ENCODE data around the gene MTARC1.

DNA sequence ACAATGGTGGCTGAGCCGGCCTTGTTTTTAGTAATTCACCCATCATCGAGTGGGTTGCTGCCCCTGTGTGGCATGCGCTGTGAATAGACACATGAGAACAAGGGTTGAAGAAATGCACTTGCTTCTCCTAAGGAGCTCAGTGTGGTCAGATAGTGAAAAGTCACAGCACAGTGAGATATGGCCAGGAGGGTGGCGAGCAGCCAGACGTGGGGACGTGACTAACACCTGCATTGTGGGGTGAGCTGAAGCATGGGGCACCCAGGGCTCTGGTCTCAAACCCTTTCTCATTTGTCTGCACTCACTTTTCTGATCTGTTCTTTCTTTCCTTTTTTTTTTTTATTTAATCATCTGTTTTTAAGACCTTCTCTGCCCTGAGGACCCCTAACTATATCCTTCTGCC, 13.5 kb downstream of the MTARC1 start:
- TF ChIP-seq, protein P1, sequence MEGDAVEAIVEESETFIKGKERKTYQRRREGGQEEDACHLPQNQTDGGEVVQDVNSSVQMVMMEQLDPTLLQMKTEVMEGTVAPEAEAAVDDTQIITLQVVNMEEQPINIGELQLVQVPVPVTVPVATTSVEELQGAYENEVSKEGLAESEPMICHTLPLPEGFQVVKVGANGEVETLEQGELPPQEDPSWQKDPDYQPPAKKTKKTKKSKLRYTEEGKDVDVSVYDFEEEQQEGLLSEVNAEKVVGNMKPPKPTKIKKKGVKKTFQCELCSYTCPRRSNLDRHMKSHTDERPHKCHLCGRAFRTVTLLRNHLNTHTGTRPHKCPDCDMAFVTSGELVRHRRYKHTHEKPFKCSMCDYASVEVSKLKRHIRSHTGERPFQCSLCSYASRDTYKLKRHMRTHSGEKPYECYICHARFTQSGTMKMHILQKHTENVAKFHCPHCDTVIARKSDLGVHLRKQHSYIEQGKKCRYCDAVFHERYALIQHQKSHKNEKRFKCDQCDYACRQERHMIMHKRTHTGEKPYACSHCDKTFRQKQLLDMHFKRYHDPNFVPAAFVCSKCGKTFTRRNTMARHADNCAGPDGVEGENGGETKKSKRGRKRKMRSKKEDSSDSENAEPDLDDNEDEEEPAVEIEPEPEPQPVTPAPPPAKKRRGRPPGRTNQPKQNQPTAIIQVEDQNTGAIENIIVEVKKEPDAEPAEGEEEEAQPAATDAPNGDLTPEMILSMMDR (IDR thresholded peaks at IDR 0.05; ENCODE audit: low read depth, low read length): no peak
- TF ChIP-seq EZH2phosphoT487 (IDR thresholded peaks at IDR 0.05; ENCODE audit: low read depth): no peak
